IMR-90 (cell line): ENCODE data around the gene TMEM214. TPM values are rescaled to one million over a fixed set of nuclear protein-coding genes. Genes with fewer than 3 reads are reported as not detected.

ENCODE experiments used
- ATAC-seq: fragments of 200-7000 bp; cut with Tn5 transposase; 2 replicates; pipeline ENCODE4 v1.9.1; 2020; ENCODE audit warnings: low read depth, mild to moderate bottlenecking, moderate library complexity
- BruUV-seq: library from RNA; stranded (reverse); fragments of 400-500 nt; replicated peaks from 2 replicates; lab custom pipeline; 2021; lab: Mats Ljungman, UMichigan
- CTCF ChIA-PET: fragments of 300-600 bp; formaldehyde crosslinking; extraction: SDS; loops from one replicate; lab custom pipeline; 2021; ENCODE audit warnings: antibody characterized with exemption; lab: Yijun Ruan, JAX
- POLR2A ChIA-PET: fragments of 300-600 bp; sonication (Branson Sonifier 250); formaldehyde crosslinking; loops from one replicate; lab custom pipeline; 2022; ENCODE audit warnings: antibody characterized with exemption; ENCODE audit not compliant: unreplicated experiment; lab: Charles Lee
- DNase-seq: peaks from one replicate; pipeline ENCODE4 v3.0.0; 2013
- H2AFZ ChIP-seq: replicated peaks from 2 replicates; pipeline ENCODE3; 2013; ENCODE audit warnings: low read length, mild to moderate bottlenecking; ENCODE audit not compliant: poor library complexity
- H2AK5ac ChIP-seq: 2 replicates; pipeline ENCODE4 v1.6.1; 2013; ENCODE audit warnings: low read depth, low read length, inconsistent platforms
- H2AK9ac ChIP-seq: replicated peaks from 2 replicates; pipeline ENCODE3; 2013; ENCODE audit warnings: mild to moderate bottlenecking, low read depth, low read length, moderate library complexity; ENCODE audit not compliant: poor library complexity
- H2BK120ac ChIP-seq: 2 replicates; pipeline ENCODE4 v1.6.1; 2013; ENCODE audit warnings: low read depth, low read length, inconsistent platforms
- H2BK15ac ChIP-seq: 3 replicates; pipeline ENCODE4 v1.6.1; 2013; ENCODE audit warnings: low read depth, low read length, inconsistent platforms
- H2BK20ac ChIP-seq: 2 replicates; pipeline ENCODE4 v1.6.1; 2013; ENCODE audit warnings: low read depth, mild to moderate bottlenecking, inconsistent platforms, low read length, moderate library complexity
- H2BK5ac ChIP-seq: 2 replicates; pipeline ENCODE4 v1.6.1; 2013; ENCODE audit warnings: mild to moderate bottlenecking, low read depth, low read length, inconsistent platforms; ENCODE audit not compliant: poor library complexity, severe bottlenecking
- H3K14ac ChIP-seq: replicated peaks from 2 replicates; pipeline ENCODE4 v1.6.1; 2013; ENCODE audit warnings: low read depth, low read length, inconsistent platforms
- H3K18ac ChIP-seq: 2 replicates; pipeline ENCODE4 v1.6.1; 2013; ENCODE audit warnings: low read depth, low read length, control low read depth
- H3K23ac ChIP-seq: 2 replicates; pipeline ENCODE4 v1.6.1; 2013; ENCODE audit warnings: low read depth, low read length, inconsistent platforms
- H3K27ac ChIP-seq: 2 replicates; pipeline ENCODE4 v1.5.1; 2013; ENCODE audit warnings: mild to moderate bottlenecking, control low read depth, low read length; ENCODE audit not compliant: insufficient read depth
- H3K27me3 ChIP-seq: 2 replicates; pipeline ENCODE4 v1.6.1; 2013; ENCODE audit warnings: low read length; ENCODE audit not compliant: control insufficient read depth, insufficient read depth
- H3K36me3 ChIP-seq: 2 replicates; pipeline ENCODE4 v1.6.1; 2013; ENCODE audit warnings: low read length, mixed read lengths; ENCODE audit not compliant: control insufficient read depth, insufficient read depth
- H3K4ac ChIP-seq: 2 replicates; pipeline ENCODE4 v1.6.1; 2013; ENCODE audit warnings: low read depth, low read length, inconsistent platforms
- H3K4me1 ChIP-seq: 2 replicates; pipeline ENCODE4 v1.6.1; 2013; ENCODE audit warnings: low read length, mixed read lengths; ENCODE audit not compliant: control insufficient read depth, insufficient read depth
- H3K4me2 ChIP-seq: 2 replicates; pipeline ENCODE4 v1.6.1; 2013; ENCODE audit warnings: low read depth, mild to moderate bottlenecking, control low read depth, low read length, moderate library complexity
- H3K4me3 ChIP-seq: 2 replicates; pipeline ENCODE4 v1.5.1; 2013; ENCODE audit warnings: low read depth, mild to moderate bottlenecking, control low read depth, low read length, moderate library complexity; ENCODE audit not compliant: insufficient read depth
- H3K56ac ChIP-seq: 2 replicates; pipeline ENCODE4 v1.6.1; 2013; ENCODE audit warnings: low read length, inconsistent platforms; ENCODE audit not compliant: insufficient read depth; ENCODE audit errors: extremely low read depth
- H3K79me1 ChIP-seq, 2 experiments: 2 replicates each; pipeline ENCODE4 v1.6.1; 2013; ENCODE audit warnings: low read length in 2 of 2, inconsistent platforms in 1 of 2, low read depth in 1 of 2
- H3K9ac ChIP-seq: 2 replicates; pipeline ENCODE4 v1.6.1; 2013; ENCODE audit warnings: low read depth, low read length, control low read depth
- H3K9me1 ChIP-seq: 2 replicates; pipeline ENCODE4 v1.6.1; 2013; ENCODE audit warnings: low read length, inconsistent platforms; ENCODE audit not compliant: insufficient read depth
- H3K9me3 ChIP-seq: 2 replicates; pipeline ENCODE4 v1.6.1; 2013; ENCODE audit warnings: low read length; ENCODE audit not compliant: control insufficient read depth, insufficient read depth
- H4K20me1 ChIP-seq: 2 replicates; pipeline ENCODE4 v1.6.1; 2013; ENCODE audit warnings: low read length, inconsistent platforms; ENCODE audit not compliant: insufficient read depth
- H4K5ac ChIP-seq: 2 replicates; pipeline ENCODE4 v1.6.1; 2013; ENCODE audit warnings: mild to moderate bottlenecking, low read depth, low read length, control low read depth
- H4K8ac ChIP-seq, 2 experiments: 2 replicates each; pipeline ENCODE4 v1.6.1; 2013; ENCODE audit warnings: low read depth in 2 of 2, low read length in 2 of 2, control low read depth in 1 of 2, inconsistent platforms in 1 of 2
- H4K91ac ChIP-seq: 2 replicates; pipeline ENCODE4 v1.6.1; 2013; ENCODE audit warnings: low read depth, low read length, inconsistent platforms; ENCODE audit not compliant: insufficient read depth
- BHLHE40 ChIP-seq: fragments of 150-350 bp; IDR thresholded peaks from 2 replicates; pipeline ENCODE4 v1.6.1; 2016; ENCODE audit warnings: mild to moderate bottlenecking, low read depth, low read length
- CEBPB ChIP-seq: IDR thresholded peaks from 2 replicates; pipeline ENCODE4 v1.6.1; 2012; ENCODE audit warnings: low read depth, low read length, improper control_type of control experiment
- CHD1 ChIP-seq: IDR thresholded peaks from 2 replicates; pipeline ENCODE4 v1.6.1; 2012; ENCODE audit warnings: low read depth, low read length, improper control_type of control experiment
- FOS ChIP-seq: fragments of 150-350 bp; IDR thresholded peaks from 2 replicates; pipeline ENCODE4 v1.6.1; 2016; ENCODE audit warnings: low read depth, low read length
- MAFK ChIP-seq: IDR thresholded peaks from 2 replicates; pipeline ENCODE4 v1.6.1; 2012; ENCODE audit warnings: low read depth, low read length, improper control_type of control experiment
- MAZ ChIP-seq: IDR thresholded peaks from 2 replicates; pipeline ENCODE4 v1.6.1; 2012; ENCODE audit warnings: low read depth, mild to moderate bottlenecking, low read length, improper control_type of control experiment, moderate library complexity, borderline replicate concordance
- MXI1 ChIP-seq: IDR thresholded peaks from 2 replicates; pipeline ENCODE4 v1.6.1; 2012; ENCODE audit warnings: low read depth, mild to moderate bottlenecking, low read length, moderate library complexity, borderline replicate concordance
- NFE2L2 ChIP-seq: fragments of 150-350 bp; IDR thresholded peaks from 2 replicates; pipeline ENCODE4 v1.6.1; 2016; ENCODE audit warnings: low read depth, mild to moderate bottlenecking, low read length
- POLR2A ChIP-seq: IDR thresholded peaks from 2 replicates; pipeline ENCODE4 v1.6.1; 2012; ENCODE audit warnings: mild to moderate bottlenecking, low read depth, low read length
- RAD21 ChIP-seq: IDR thresholded peaks from 2 replicates; pipeline ENCODE4 v1.6.1; 2012; ENCODE audit warnings: low read length, improper control_type of control experiment
- RCOR1 ChIP-seq: IDR thresholded peaks from 2 replicates; pipeline ENCODE4 v1.6.1; 2012; ENCODE audit warnings: mild to moderate bottlenecking, low read length, improper control_type of control experiment; ENCODE audit not compliant: insufficient replicate concordance
- RFX5 ChIP-seq: IDR thresholded peaks from 2 replicates; pipeline ENCODE4 v1.8.0; 2012; ENCODE audit warnings: low read depth, mild to moderate bottlenecking, low read length, moderate library complexity
- SMC3 ChIP-seq: fragments of 150-350 bp; IDR thresholded peaks from 2 replicates; pipeline ENCODE4 v1.6.1; 2016; ENCODE audit warnings: low read depth, mild to moderate bottlenecking, antibody characterized with exemption, low read length, moderate library complexity
- WGBS, 2 experiments: methylation state at CpG; one replicate each; pipeline versions ENCODE4 v1.1.5 to v1.1.7; 2013; ENCODE audit warnings: missing lambda C conversion rate in 2 of 2; ENCODE audit not compliant: insufficient read length in 1 of 2; ENCODE audit errors: extremely low coverage in 2 of 2; 5-methylcytosine and 5-hydroxymethylcytosine counted together
- dilution Hi-C: fragments of 300-500 bp; cut with HindIII; formaldehyde crosslinking; loops from one replicate; pipeline ENCODE4 v1.14.3; 2018; ENCODE audit warnings: low sequenced_read_pairs; ENCODE audit not compliant: unreplicated experiment
- in situ Hi-C: fragments of 300-500 bp; cut with MboI; formaldehyde crosslinking; loops from 3 replicates; pipeline ENCODE4 v1.14.3; 2019; ENCODE audit warnings: low sequenced_read_pairs, inconsistent platforms, mixed read lengths
- intact Hi-C: fragments of 100-400 bp; cut with micrococcal nuclease; formaldehyde crosslinking; loops from 2 replicates; pipeline ENCODE4 v1.10.0; 2022
- polyA plus RNA-seq, 3 experiments: library from polyadenylated mRNA; depleted of rRNA; stranded (reverse); fragments of >200 nt; gene quantifications; 2 replicates each; pipeline ENCODE4 v1.2.3, GENCODE V29; 2012; ENCODE audit warnings: low replicate concordance in 1 of 3
- total RNA-seq: library from RNA; depleted of rRNA; stranded (reverse); fragments of >200 nt; gene quantifications from 2 replicates; pipeline ENCODE4 v1.2.3, GENCODE V29; 2012
- TF ChIP-seq, protein P1 (sequence below): conservative IDR thresholded peaks from 2 replicates; pipeline ENCODE4 v1.5.1; 2012; ENCODE audit warnings: mild to moderate bottlenecking, low read depth, low read length, improper control_type of control experiment
- TF ChIP-seq, protein P2 (sequence below): fragments of 150-350 bp; IDR thresholded peaks from 2 replicates; pipeline ENCODE4 v1.6.1; 2016; ENCODE audit warnings: low read depth, mild to moderate bottlenecking, low read length, moderate library complexity, borderline replicate concordance
- TF ChIP-seq, protein P3 (sequence below): fragments of 150-350 bp; IDR thresholded peaks from 2 replicates; pipeline ENCODE4 v1.6.1; 2017; ENCODE audit warnings: mild to moderate bottlenecking, antibody characterized with exemption, low read length, low read depth

The TMEM214 gene
- total and polyA plus RNA-seq, 2 of the 4 experiments (the other 2 are of a cell fraction) = 32.1 to 121 TPM

DNA sequence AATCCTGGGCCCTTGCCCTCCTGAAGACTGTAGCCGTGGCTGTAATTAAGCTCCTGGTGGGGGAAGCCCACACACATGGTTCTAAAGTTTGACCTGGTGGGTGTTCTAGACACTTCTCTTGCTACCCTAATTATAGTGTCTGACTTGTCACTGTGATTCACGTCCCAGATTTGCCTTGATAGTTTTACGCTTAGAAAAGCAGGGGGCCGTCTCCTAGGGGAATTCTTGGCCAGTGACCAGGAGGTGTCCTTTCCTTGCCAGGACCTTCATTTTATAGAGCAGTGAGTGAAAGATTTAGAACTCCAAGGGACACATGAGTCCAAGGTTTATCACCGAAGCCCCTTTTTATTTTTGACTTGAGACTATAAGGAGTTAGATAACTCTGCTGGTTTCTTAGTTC, 9.0 kb downstream of the TMEM214 start:
- Histone ChIP-seq H2BK15ac (no peak overlapping the region), H2BK5ac (no peak overlapping the region), H4K5ac (no peak overlapping the region), H3K9me3 (no peaks in the 10 kb centered on the region), H3K4ac (no peak overlapping the region), H3K4me1 (peaks cover 4% of the 10 kb centered on the region; the same call in 1 of the 2 replicates), H4K8ac (no peak overlapping the region), H2AK5ac (no peak overlapping the region), H3K27ac (no peak overlapping the region), H3K79me1 (peaks cover 4 to 35% of the 10 kb centered on the region in 2 experiments; a peak in 3 of 4 replicates), H3K14ac (no peak overlapping the region), H4K20me1 (peaks cover 18% of the 10 kb centered on the region), H2BK20ac (no peak overlapping the region), H3K9ac (no peak overlapping the region), H3K27me3 (no peaks in the 10 kb centered on the region), H3K4me3 (no peak overlapping the region), H2AFZ (no peak overlapping the region), H3K4me2 (no peak overlapping the region), H3K18ac (no peak overlapping the region), H4K91ac (no peak overlapping the region), H3K23ac (no peak overlapping the region), H2AK9ac (no peak overlapping the region), H3K9me1 (peaks cover 9% of the 10 kb centered on the region), H3K36me3 (peaks cover 54% of the 10 kb centered on the region), H2BK120ac (no peak overlapping the region), H3K56ac (no peak overlapping the region)
- dilution Hi-C loops (no loop called here), in situ Hi-C loops (no loop called here), intact Hi-C loops (no loop called here)
- WGBS, 2 experiments = no CpG with 5 or more reads among the region's 5 CpGs
- ATAC-seq = no peak
- no peak for DNase-seq
- BruUV-seq = no TSS peak
- CTCF ChIA-PET = no interaction called here
- POLR2A ChIA-PET = interaction anchor here (0.5 to 0.6 kb wide), 2 partner anchors 71 to 151 kb away, joined by 3 read pairs; no protein-coding TSS in a partner anchor
- TF ChIP-seq MAFK (no peak), FOS (no peak), RFX5 (no peak), RCOR1 (no peak), POLR2A (no peak), BHLHE40 (no peak), MAZ (no peak), SMC3 (no peak), CHD1 (no peak), MXI1 (no peak), RAD21 (no peak), CEBPB (no peak), NFE2L2 (no peak)
- TF ChIP-seq, protein P1, sequence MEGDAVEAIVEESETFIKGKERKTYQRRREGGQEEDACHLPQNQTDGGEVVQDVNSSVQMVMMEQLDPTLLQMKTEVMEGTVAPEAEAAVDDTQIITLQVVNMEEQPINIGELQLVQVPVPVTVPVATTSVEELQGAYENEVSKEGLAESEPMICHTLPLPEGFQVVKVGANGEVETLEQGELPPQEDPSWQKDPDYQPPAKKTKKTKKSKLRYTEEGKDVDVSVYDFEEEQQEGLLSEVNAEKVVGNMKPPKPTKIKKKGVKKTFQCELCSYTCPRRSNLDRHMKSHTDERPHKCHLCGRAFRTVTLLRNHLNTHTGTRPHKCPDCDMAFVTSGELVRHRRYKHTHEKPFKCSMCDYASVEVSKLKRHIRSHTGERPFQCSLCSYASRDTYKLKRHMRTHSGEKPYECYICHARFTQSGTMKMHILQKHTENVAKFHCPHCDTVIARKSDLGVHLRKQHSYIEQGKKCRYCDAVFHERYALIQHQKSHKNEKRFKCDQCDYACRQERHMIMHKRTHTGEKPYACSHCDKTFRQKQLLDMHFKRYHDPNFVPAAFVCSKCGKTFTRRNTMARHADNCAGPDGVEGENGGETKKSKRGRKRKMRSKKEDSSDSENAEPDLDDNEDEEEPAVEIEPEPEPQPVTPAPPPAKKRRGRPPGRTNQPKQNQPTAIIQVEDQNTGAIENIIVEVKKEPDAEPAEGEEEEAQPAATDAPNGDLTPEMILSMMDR = no peak
- TF ChIP-seq, protein P2, sequence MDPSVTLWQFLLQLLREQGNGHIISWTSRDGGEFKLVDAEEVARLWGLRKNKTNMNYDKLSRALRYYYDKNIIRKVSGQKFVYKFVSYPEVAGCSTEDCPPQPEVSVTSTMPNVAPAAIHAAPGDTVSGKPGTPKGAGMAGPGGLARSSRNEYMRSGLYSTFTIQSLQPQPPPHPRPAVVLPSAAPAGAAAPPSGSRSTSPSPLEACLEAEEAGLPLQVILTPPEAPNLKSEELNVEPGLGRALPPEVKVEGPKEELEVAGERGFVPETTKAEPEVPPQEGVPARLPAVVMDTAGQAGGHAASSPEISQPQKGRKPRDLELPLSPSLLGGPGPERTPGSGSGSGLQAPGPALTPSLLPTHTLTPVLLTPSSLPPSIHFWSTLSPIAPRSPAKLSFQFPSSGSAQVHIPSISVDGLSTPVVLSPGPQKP = no peak
- TF ChIP-seq, protein P3, sequence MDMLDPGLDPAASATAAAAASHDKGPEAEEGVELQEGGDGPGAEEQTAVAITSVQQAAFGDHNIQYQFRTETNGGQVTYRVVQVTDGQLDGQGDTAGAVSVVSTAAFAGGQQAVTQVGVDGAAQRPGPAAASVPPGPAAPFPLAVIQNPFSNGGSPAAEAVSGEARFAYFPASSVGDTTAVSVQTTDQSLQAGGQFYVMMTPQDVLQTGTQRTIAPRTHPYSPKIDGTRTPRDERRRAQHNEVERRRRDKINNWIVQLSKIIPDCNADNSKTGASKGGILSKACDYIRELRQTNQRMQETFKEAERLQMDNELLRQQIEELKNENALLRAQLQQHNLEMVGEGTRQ = no peak
